ENCODE measurements around the gene DNAAF1. TPM values are rescaled to one million over a fixed set of nuclear protein-coding genes. Genes with fewer than 3 reads are reported as not detected.

Gene DNAAF1
- total and polyA plus RNA-seq, 2 of the 4 experiments (the other 2 are of a cell fraction), result 0.05 TPM; not detected in 1

DNA sequence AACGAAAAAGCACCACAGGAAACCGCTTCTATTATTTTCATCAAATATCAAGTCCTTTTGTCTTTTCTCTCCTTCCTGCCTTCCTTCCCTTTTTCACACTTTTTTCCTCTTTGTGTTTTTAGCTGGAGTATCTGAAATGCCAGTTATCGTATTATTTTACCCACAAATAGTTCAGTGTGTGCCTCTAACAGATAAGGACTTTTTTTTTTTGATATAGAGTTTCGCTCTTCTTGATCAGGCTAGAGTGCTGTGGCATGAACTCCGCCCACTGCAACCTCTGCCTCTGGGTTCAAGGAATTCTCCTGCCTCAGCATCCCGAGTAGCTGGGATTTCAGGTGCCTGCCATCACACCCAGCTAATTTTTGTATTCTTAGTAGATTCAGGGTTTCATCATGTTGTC lies 10.7 kb downstream of the DNAAF1 start:
- in situ Hi-C loops (cut with MboI; ENCODE audit: low sequenced_read_pairs), result no loop called here

More for the DNA sequence above, 10.7 kb downstream of the DNAAF1 start:
- Histone ChIP-seq H3K9ac (ENCODE audit: low read depth, low read length) (no peak overlapping the region), H3K27ac (ENCODE audit: insufficient read depth, low read length) (no peak overlapping the region), H3K9me3 (ENCODE audit: control insufficient read depth, insufficient read depth, low read length) (peaks cover 2% of the 10 kb centered on the region; the same call in 1 of the 2 replicates), H4K5ac (ENCODE audit: low read depth, low read length) (no peak overlapping the region), H3K18ac (ENCODE audit: low read depth, low read length) (no peak overlapping the region), H4K8ac (ENCODE audit: low read depth in 2 of 2, low read length in 2 of 2) (no peak overlapping the region), H3K56ac (ENCODE audit: extremely low read depth, insufficient read depth, low read length) (no peak overlapping the region), H3K4me1 (ENCODE audit: control insufficient read depth, insufficient read depth, low read length) (no peaks in the 10 kb centered on the region), H3K79me1 (ENCODE audit: low read depth in 1 of 2, low read length in 2 of 2) (no peaks in the 10 kb centered on the region), H4K20me1 (ENCODE audit: insufficient read depth, low read length) (no peaks in the 10 kb centered on the region), H2BK120ac (ENCODE audit: low read depth, low read length) (no peak overlapping the region), H3K4me3 (ENCODE audit: insufficient read depth, low read depth, low read length) (no peak overlapping the region), H3K23ac (ENCODE audit: low read depth, low read length) (no peak overlapping the region), H2BK15ac (ENCODE audit: low read depth, low read length) (no peak overlapping the region), H2BK20ac (ENCODE audit: low read depth, low read length) (no peak overlapping the region), H2AK5ac (ENCODE audit: low read depth, low read length) (no peak overlapping the region), H3K14ac (replicated peaks; ENCODE audit: low read depth, low read length) (no peak overlapping the region), H3K36me3 (ENCODE audit: control insufficient read depth, insufficient read depth, low read length) (no peaks in the 10 kb centered on the region), H2AK9ac (replicated peaks; ENCODE audit: low read depth, low read length, poor library complexity) (no peak overlapping the region), H4K91ac (ENCODE audit: insufficient read depth, low read depth, low read length) (no peak overlapping the region), H3K4ac (ENCODE audit: low read depth, low read length) (no peak overlapping the region), H3K9me1 (ENCODE audit: insufficient read depth, low read length) (no peaks in the 10 kb centered on the region), H3K27me3 (ENCODE audit: control insufficient read depth, insufficient read depth, low read length) (peaks cover 31% of the 10 kb centered on the region), H2BK5ac (ENCODE audit: low read depth, low read length, poor library complexity, severe bottlenecking) (no peak overlapping the region), H3K4me2 (ENCODE audit: low read depth, low read length) (no peak overlapping the region), H2AFZ (replicated peaks; ENCODE audit: low read length, poor library complexity) (no peak overlapping the region)
- DNase-seq (no peak), ATAC-seq (ENCODE audit: low read depth) (no peak)
- intact Hi-C loops (cut with micrococcal nuclease) (no loop called here), dilution Hi-C loops (cut with HindIII; ENCODE audit: low sequenced_read_pairs, unreplicated experiment) (no loop called here)
- TF ChIP-seq RCOR1 (IDR thresholded peaks at IDR 0.05; ENCODE audit: insufficient replicate concordance, low read length), result no peak
- TF ChIP-seq, protein P1, sequence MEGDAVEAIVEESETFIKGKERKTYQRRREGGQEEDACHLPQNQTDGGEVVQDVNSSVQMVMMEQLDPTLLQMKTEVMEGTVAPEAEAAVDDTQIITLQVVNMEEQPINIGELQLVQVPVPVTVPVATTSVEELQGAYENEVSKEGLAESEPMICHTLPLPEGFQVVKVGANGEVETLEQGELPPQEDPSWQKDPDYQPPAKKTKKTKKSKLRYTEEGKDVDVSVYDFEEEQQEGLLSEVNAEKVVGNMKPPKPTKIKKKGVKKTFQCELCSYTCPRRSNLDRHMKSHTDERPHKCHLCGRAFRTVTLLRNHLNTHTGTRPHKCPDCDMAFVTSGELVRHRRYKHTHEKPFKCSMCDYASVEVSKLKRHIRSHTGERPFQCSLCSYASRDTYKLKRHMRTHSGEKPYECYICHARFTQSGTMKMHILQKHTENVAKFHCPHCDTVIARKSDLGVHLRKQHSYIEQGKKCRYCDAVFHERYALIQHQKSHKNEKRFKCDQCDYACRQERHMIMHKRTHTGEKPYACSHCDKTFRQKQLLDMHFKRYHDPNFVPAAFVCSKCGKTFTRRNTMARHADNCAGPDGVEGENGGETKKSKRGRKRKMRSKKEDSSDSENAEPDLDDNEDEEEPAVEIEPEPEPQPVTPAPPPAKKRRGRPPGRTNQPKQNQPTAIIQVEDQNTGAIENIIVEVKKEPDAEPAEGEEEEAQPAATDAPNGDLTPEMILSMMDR (conservative IDR thresholded peaks at IDR 0.05; ENCODE audit: low read depth, low read length), result no peak
- no peak for TF ChIP-seq MAZ (IDR thresholded peaks at IDR 0.05; ENCODE audit: borderline replicate concordance, low read depth, low read length)
- TF ChIP-seq MAFK (IDR thresholded peaks at IDR 0.05; ENCODE audit: low read depth, low read length), result no peak
- TF ChIP-seq BHLHE40 (IDR thresholded peaks at IDR 0.05; ENCODE audit: low read depth, low read length), result no peak
- TF ChIP-seq RAD21 (IDR thresholded peaks at IDR 0.05; ENCODE audit: low read length), result no peak
- no peak for TF ChIP-seq POLR2A (IDR thresholded peaks at IDR 0.05; ENCODE audit: low read depth, low read length)
- TF ChIP-seq MXI1 (IDR thresholded peaks at IDR 0.05; ENCODE audit: borderline replicate concordance, low read depth, low read length), result no peak
- no peak for TF ChIP-seq NFE2L2 (IDR thresholded peaks at IDR 0.05; ENCODE audit: low read depth, low read length)
- TF ChIP-seq, protein P2, sequence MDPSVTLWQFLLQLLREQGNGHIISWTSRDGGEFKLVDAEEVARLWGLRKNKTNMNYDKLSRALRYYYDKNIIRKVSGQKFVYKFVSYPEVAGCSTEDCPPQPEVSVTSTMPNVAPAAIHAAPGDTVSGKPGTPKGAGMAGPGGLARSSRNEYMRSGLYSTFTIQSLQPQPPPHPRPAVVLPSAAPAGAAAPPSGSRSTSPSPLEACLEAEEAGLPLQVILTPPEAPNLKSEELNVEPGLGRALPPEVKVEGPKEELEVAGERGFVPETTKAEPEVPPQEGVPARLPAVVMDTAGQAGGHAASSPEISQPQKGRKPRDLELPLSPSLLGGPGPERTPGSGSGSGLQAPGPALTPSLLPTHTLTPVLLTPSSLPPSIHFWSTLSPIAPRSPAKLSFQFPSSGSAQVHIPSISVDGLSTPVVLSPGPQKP (IDR thresholded peaks at IDR 0.05; ENCODE audit: borderline replicate concordance, low read depth, low read length), result no peak
- TF ChIP-seq, protein P3, sequence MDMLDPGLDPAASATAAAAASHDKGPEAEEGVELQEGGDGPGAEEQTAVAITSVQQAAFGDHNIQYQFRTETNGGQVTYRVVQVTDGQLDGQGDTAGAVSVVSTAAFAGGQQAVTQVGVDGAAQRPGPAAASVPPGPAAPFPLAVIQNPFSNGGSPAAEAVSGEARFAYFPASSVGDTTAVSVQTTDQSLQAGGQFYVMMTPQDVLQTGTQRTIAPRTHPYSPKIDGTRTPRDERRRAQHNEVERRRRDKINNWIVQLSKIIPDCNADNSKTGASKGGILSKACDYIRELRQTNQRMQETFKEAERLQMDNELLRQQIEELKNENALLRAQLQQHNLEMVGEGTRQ (IDR thresholded peaks at IDR 0.05; ENCODE audit: low read depth, low read length), result no peak
- TF ChIP-seq RFX5 (IDR thresholded peaks at IDR 0.05; ENCODE audit: low read depth, low read length), result no peak
- no peak for TF ChIP-seq CHD1 (IDR thresholded peaks at IDR 0.05; ENCODE audit: low read depth, low read length)
- TF ChIP-seq FOS (IDR thresholded peaks at IDR 0.05; ENCODE audit: low read depth, low read length), result no peak
- TF ChIP-seq CEBPB (IDR thresholded peaks at IDR 0.05; ENCODE audit: low read depth, low read length), result no peak
- BruUV-seq (replicated peaks), result no TSS peak
- 79% methylated on average over 2 of the region's 6 CpGs; no CpG with 5 or more reads in 1 of the 2 experiments for WGBS, 2 experiments (ENCODE audit: extremely low coverage in 2 of 2, insufficient read length in 1 of 2)
- POLR2A ChIA-PET (ENCODE audit: unreplicated experiment), result no interaction called here
- CTCF ChIA-PET, result no interaction called here
